Fibroblast of lung (primary cell): ENCODE data around the gene RBMS1. TPM values are rescaled to one million over a fixed set of nuclear protein-coding genes. Genes with fewer than 3 reads are reported as not detected.
A peak's percentile ranks its signal among the peaks of the same experiment; 100 is the strongest.
"Not testable (repeated sequence)": the region's sequence is repeated elsewhere in the genome, so short reads cannot be mapped to it uniquely, and the experiment has no call there.

Source experiments
- DNase-seq, 2 donors: peaks; one replicate each; pipeline versions ENCODE4 v3.0.0 to v3.0.0-alpha.2; 2010; ENCODE audit warnings: low read depth in 2 of 2
- H2AFZ ChIP-seq: 2 replicates; pipeline ENCODE4 v1.5.1; 2012; ENCODE audit warnings: low read length, control low read depth, inconsistent platforms
- H3K27ac ChIP-seq: 2 replicates; pipeline ENCODE4 v1.5.1; 2011; ENCODE audit warnings: low read length, control low read depth; ENCODE audit not compliant: insufficient read depth
- H3K27me3 ChIP-seq: 2 replicates; pipeline ENCODE4 v1.5.1; 2011; ENCODE audit warnings: mild to moderate bottlenecking, low read length; ENCODE audit not compliant: control insufficient read depth, insufficient read depth
- H3K36me3 ChIP-seq: 2 replicates; pipeline ENCODE4 v1.5.1; 2011; ENCODE audit warnings: low read length; ENCODE audit not compliant: control insufficient read depth, insufficient read depth
- H3K4me1 ChIP-seq: 2 replicates; pipeline ENCODE4 v1.5.1; 2011; ENCODE audit warnings: low read length; ENCODE audit not compliant: control insufficient read depth, insufficient read depth; ENCODE audit errors: extremely low read depth
- H3K4me2 ChIP-seq: 2 replicates; pipeline ENCODE4 v1.5.1; 2011; ENCODE audit warnings: low read length, control low read depth; ENCODE audit not compliant: insufficient read depth; ENCODE audit errors: extremely low read depth
- H3K4me3 ChIP-seq, 4 experiments: fragments of 200-600 bp in 1 of 4; sonication (generic) in 1 of 4; replicated peaks in 1 of 4; 2 replicates each; pipeline ENCODE4 v1.5.1; 2011 to 2016; ENCODE audit warnings: low read length in 4 of 4, low read depth in 3 of 4, mild to moderate bottlenecking in 3 of 4, control low read depth in 2 of 4, inconsistent platforms in 1 of 4, mixed read lengths in 1 of 4; ENCODE audit not compliant: insufficient read depth in 1 of 4; ENCODE audit errors: control extremely low read depth in 1 of 4
- H3K79me2 ChIP-seq: 2 replicates; pipeline ENCODE4 v1.5.1; 2012; ENCODE audit warnings: mild to moderate bottlenecking, low read length, inconsistent platforms; ENCODE audit not compliant: control insufficient read depth, insufficient read depth
- H3K9ac ChIP-seq: 2 replicates; pipeline ENCODE4 v1.5.1; 2011; ENCODE audit warnings: mild to moderate bottlenecking, low read length, control low read depth; ENCODE audit not compliant: insufficient read depth
- H3K9me3 ChIP-seq: 2 replicates; pipeline ENCODE4 v1.5.1; 2012; ENCODE audit warnings: low read depth, low read length; ENCODE audit not compliant: control insufficient read depth, insufficient read depth
- H4K20me1 ChIP-seq: 2 replicates; pipeline ENCODE4 v1.5.1; 2011; ENCODE audit warnings: low read length; ENCODE audit not compliant: control insufficient read depth, insufficient read depth; ENCODE audit errors: extremely low read depth
- EZH2 ChIP-seq: IDR thresholded peaks from 2 replicates; pipeline ENCODE4 v1.5.1; 2012; ENCODE audit warnings: low read length, control low read depth, mild to moderate bottlenecking; ENCODE audit errors: missing control alignments
- polyA plus RNA-seq, 2 donors: library from polyadenylated mRNA; depleted of rRNA in 1 of 2; stranded (reverse) in 1 of 2; unstranded in 1 of 2; fragments of >200 nt; gene quantifications; 2 replicates each; pipeline ENCODE4 v1.2.1, GENCODE V29; 2011 to 2012; ENCODE audit warnings: missing spikeins in 1 of 2
- total RNA-seq: library from RNA; depleted of rRNA; stranded (reverse); fragments of >200 nt; gene quantifications from 2 replicates; pipeline ENCODE4 v1.2.1, GENCODE V29; 2014
- TF ChIP-seq, protein P1 (sequence below), 2 donors: IDR thresholded peaks in 1 of 2; conservative IDR thresholded peaks in 1 of 2; 1 replicate in 1 of 2; 2 replicates in 1 of 2; pipeline ENCODE4 v1.5.1; 2011 to 2012; ENCODE audit warnings: low read length in 2 of 2, control low read depth in 1 of 2, inconsistent platforms in 1 of 2, low read depth in 1 of 2, mild to moderate bottlenecking in 1 of 2

The RBMS1 gene
- total and polyA plus RNA-seq, 2 donors (not counting 1 experiment from before 2014, with no cell fraction given) = 77.3 to 146 TPM

DNA sequence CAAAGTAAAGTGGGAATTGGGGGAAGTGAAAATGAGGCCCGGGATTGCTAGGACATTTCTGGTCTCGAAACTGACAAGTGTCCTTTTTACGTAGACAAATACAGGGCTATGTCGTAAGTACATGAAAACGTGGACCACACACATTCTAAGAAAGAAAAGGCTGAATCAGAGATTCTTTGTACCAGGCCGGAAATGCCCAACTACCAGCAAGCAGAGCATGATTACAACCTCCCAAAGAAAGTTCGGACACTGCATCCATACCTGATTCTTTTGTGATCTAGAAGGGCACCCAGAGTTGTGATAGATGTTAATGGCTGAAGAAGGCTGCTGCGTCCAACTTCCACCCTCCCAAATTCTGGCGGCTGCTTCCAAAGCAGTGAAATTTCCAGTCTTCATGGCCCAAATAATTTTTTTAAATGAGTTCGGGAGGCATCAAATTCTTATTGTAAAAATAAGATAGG lies 1.7 kb downstream of the RBMS1 start:
- TF ChIP-seq EZH2 = no peak
- TF ChIP-seq, protein P1, sequence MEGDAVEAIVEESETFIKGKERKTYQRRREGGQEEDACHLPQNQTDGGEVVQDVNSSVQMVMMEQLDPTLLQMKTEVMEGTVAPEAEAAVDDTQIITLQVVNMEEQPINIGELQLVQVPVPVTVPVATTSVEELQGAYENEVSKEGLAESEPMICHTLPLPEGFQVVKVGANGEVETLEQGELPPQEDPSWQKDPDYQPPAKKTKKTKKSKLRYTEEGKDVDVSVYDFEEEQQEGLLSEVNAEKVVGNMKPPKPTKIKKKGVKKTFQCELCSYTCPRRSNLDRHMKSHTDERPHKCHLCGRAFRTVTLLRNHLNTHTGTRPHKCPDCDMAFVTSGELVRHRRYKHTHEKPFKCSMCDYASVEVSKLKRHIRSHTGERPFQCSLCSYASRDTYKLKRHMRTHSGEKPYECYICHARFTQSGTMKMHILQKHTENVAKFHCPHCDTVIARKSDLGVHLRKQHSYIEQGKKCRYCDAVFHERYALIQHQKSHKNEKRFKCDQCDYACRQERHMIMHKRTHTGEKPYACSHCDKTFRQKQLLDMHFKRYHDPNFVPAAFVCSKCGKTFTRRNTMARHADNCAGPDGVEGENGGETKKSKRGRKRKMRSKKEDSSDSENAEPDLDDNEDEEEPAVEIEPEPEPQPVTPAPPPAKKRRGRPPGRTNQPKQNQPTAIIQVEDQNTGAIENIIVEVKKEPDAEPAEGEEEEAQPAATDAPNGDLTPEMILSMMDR (conservative IDR thresholded peaks at IDR 0.05 in 1 of 2, IDR thresholded peaks at IDR 0.05 in 1 of 2; ENCODE audit: low read depth in 1 of 2, low read length in 2 of 2) = no peak
- H4K20me1 ChIP-seq = no peaks in the 10 kb centered on the region
- peak overlapping the region; percentile 97 for H3K9ac ChIP-seq
- DNase-seq = peak; percentile 81 to 83
- H2AFZ ChIP-seq = no peak overlapping the region
- H3K4me3 ChIP-seq = peak overlapping the region; percentile 86 to 97 (median 92)
- H3K27me3 ChIP-seq = no peaks in the 10 kb centered on the region
- H3K4me1 ChIP-seq = peaks cover 2% of the 10 kb centered on the region
- H3K79me2 ChIP-seq = peaks cover 56% of the 10 kb centered on the region
- peak overlapping the region; percentile 95 for H3K4me2 ChIP-seq
- no peaks in the 10 kb centered on the region for H3K36me3 ChIP-seq
- peak overlapping the region; percentile 97 for H3K27ac ChIP-seq
- no peaks in the 10 kb centered on the region for H3K9me3 ChIP-seq

DNA sequence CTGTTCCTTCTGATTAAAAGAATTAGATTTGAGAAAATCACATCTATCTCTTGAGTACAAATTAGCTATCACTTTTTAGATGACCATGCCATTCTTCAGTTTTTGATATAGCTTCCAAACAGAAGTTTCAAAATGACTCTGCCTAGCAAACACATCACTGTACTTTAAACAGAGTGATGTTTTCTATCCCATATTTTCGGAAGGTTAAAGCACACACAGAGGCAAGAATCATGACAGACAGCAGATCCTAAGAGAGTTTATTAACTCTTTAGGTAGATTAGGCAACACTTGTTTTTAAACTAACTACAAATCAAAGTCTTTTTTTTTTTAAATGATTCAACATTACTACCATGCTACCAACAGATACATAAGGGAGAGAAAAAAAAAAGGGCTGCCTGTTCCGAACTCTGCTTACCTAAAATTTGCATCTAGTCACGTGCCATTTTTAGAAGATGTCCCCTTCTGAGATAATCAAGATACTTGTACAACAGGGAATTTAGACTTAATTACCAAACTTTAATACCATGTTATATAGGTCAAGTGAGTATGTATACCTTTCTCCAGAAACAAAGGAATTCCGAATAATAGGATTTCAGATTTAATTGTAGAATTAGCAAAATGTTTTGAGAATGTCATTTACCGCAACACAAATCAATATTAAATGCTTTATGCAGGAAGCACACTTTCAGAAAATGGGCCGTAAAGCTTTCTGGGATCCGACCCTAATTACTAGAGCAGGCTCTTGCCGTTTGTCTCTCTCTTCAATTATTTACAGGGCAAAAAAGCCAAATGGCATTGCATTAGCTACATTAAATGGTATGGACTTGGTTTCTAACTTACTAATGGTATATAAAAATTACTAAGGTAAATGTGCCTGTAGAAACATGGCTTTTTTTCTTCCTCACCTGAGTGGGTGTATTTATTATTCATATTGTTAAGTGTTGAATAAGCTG lies 2.6 kb downstream of the RBMS1 start:
- H3K36me3 ChIP-seq = no peaks in the 10 kb centered on the region
- H3K27me3 ChIP-seq = no peaks in the 10 kb centered on the region
- no peaks in the 10 kb centered on the region for H3K9me3 ChIP-seq
- peak overlapping the region; percentile 97 for H3K27ac ChIP-seq
- peak overlapping the region; percentile 86 to 97 (median 92) for H3K4me3 ChIP-seq
- H3K4me2 ChIP-seq = peak overlapping the region; percentile 95
- peak in 1 of 2 donors; percentile 28 for DNase-seq
- TF ChIP-seq, protein P1 (conservative IDR thresholded peaks at IDR 0.05 in 1 of 2, IDR thresholded peaks at IDR 0.05 in 1 of 2; ENCODE audit: low read depth in 1 of 2, low read length in 2 of 2) = no peak
- no peak for TF ChIP-seq EZH2
- H3K9ac ChIP-seq = peak overlapping the region; percentile 97
- peaks cover 62% of the 10 kb centered on the region for H3K79me2 ChIP-seq
- H4K20me1 ChIP-seq = no peaks in the 10 kb centered on the region
- H3K4me1 ChIP-seq = peaks cover 2% of the 10 kb centered on the region
- no peak overlapping the region for H2AFZ ChIP-seq

DNA sequence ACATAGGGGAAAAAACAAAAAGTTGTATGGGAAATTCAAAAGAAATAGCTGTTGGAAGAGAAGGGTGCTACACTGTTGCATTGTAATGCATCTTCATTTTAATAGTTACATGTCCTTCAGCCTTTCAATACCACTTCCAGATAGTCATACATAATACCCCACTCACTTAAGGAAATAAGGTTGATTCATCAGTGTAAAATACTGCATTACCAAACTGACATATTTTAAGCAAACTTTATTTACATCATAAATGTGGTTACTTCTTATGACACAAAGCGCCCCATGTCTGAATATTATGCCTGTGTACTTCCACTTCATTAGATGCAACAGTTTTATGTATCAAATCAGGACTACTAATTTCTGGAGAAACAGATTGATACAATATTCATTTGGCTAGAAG lies 4.5 kb downstream of the RBMS1 start:
- H3K4me2 ChIP-seq = peak overlapping the region; percentile 15
- peak; percentile 27 to 35 for DNase-seq
- H3K27ac ChIP-seq = no peak overlapping the region

DNA sequence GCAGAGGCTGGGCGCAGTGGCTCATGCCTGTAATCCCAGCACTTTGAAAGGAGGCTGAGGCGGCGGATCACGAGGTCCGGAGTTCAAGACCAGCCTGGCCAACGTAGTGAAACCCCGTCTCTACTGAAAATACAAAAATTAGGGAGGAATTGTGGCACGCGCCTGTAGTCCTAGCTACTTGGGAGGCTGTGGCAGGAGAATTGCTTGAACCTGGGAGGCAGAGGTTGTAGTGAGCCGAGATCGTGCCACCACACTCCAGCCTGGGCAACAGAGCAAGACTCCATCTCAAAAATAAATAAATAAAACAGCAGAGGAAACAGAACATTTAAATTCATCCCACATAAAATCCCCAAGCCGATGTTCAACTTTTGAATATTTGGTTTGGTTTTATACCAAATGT lies 5.3 kb downstream of the RBMS1 start:
- H3K79me2 ChIP-seq = peaks cover 84% of the 10 kb centered on the region
- H3K27ac ChIP-seq, H3K27me3 ChIP-seq, H2AFZ ChIP-seq, H3K4me3 ChIP-seq, H4K20me1 ChIP-seq, H3K9me3 ChIP-seq, DNase-seq, H3K36me3 ChIP-seq, H3K9ac ChIP-seq, H3K4me1 ChIP-seq, H3K4me2 ChIP-seq: not testable (repeated sequence)

More for the DNA sequence above, 4.5 kb downstream of the RBMS1 start:
- H3K4me3 ChIP-seq = no peak overlapping the region
- H3K9me3 ChIP-seq = no peaks in the 10 kb centered on the region
- no peaks in the 10 kb centered on the region for H3K36me3 ChIP-seq
- no peak overlapping the region for H3K9ac ChIP-seq
- H3K4me1 ChIP-seq = peaks cover 2% of the 10 kb centered on the region
- H4K20me1 ChIP-seq = no peaks in the 10 kb centered on the region
- no peak overlapping the region for H2AFZ ChIP-seq
- H3K27me3 ChIP-seq = no peaks in the 10 kb centered on the region
- TF ChIP-seq, protein P1 (conservative IDR thresholded peaks at IDR 0.05 in 1 of 2, IDR thresholded peaks at IDR 0.05 in 1 of 2; ENCODE audit: low read depth in 1 of 2, low read length in 2 of 2) = no peak
- no peak for TF ChIP-seq EZH2
- H3K79me2 ChIP-seq = peaks cover 77% of the 10 kb centered on the region
